SK-N-SH treated with all-trans-retinoic acid at 6 μM for 48 hours (cell line): ENCODE measurements around the gene NLRP1.

Source experiments
- ATAC-seq: fragments of 200-7000 bp; cut with Tn5 transposase; 3 replicates; pipeline ENCODE4 v1.9.1; 2020; ENCODE audit warnings: mild to moderate bottlenecking, moderate library complexity
- ARNTL ChIP-seq: fragments of 450-650 bp; formaldehyde crosslinking; IDR thresholded peaks from 2 replicates; pipeline ENCODE4 v1.5.0; 2020; ENCODE audit warnings: low read depth, mild to moderate bottlenecking, moderate library complexity, borderline replicate concordance
- BACH2 ChIP-seq: fragments of 250-450 bp; sonication (Bioruptor Pico); IDR thresholded peaks from 2 replicates; pipeline ENCODE4 v1.9.0; 2021; ENCODE audit warnings: mild to moderate bottlenecking, borderline replicate concordance
- CREB5 ChIP-seq: fragments of 250-450 bp; sonication (Bioruptor Pico); IDR thresholded peaks from 2 replicates; pipeline ENCODE4 v1.5.1; 2020; ENCODE audit warnings: low read depth, mild to moderate bottlenecking, moderate library complexity
- CSDC2 ChIP-seq: fragments of 250-450 bp; sonication (Bioruptor Pico); IDR thresholded peaks from 2 replicates; pipeline ENCODE4 v1.5.0; 2020; ENCODE audit warnings: mild to moderate bottlenecking, moderate library complexity
- CSRNP3 ChIP-seq: fragments of 250-450 bp; sonication (Bioruptor Pico); IDR thresholded peaks from 2 replicates; pipeline ENCODE4 v1.5.1; 2021; ENCODE audit warnings: mild to moderate bottlenecking, moderate library complexity
- GLIS3 ChIP-seq: fragments of 250-450 bp; sonication (Bioruptor Pico); IDR thresholded peaks from 2 replicates; pipeline ENCODE4 v1.5.0; 2020; ENCODE audit warnings: mild to moderate bottlenecking, moderate library complexity
- ISL1 ChIP-seq: fragments of 250-450 bp; sonication (Bioruptor Pico); IDR thresholded peaks from 2 replicates; pipeline ENCODE4 v2.1.2; 2022; ENCODE audit warnings: mild to moderate bottlenecking, moderate library complexity
- OSR1 ChIP-seq: fragments of 250-450 bp; sonication (Bioruptor Pico); IDR thresholded peaks from 2 replicates; pipeline ENCODE4 v1.8.0; 2022; ENCODE audit warnings: moderate library complexity, mild to moderate bottlenecking, inconsistent platforms
- PATZ1 ChIP-seq: fragments of 250-450 bp; sonication (Bioruptor Pico); IDR thresholded peaks from 2 replicates; pipeline ENCODE4 v1.8.0; 2020; ENCODE audit warnings: mild to moderate bottlenecking, moderate library complexity, borderline replicate concordance
- POU6F1 ChIP-seq: fragments of 250-450 bp; sonication (Bioruptor Pico); IDR thresholded peaks from 2 replicates; pipeline ENCODE4 v1.8.0; 2021; ENCODE audit warnings: low read depth, mild to moderate bottlenecking, moderate library complexity, borderline replicate concordance
- PPARA ChIP-seq: fragments of 250-450 bp; sonication (Bioruptor Pico); IDR thresholded peaks from 2 replicates; pipeline ENCODE4 v1.5.0; 2020; ENCODE audit warnings: mild to moderate bottlenecking, borderline replicate concordance
- RARB ChIP-seq: fragments of 250-450 bp; sonication (Bioruptor Pico); IDR thresholded peaks from 2 replicates; pipeline ENCODE4 v1.8.0; 2021; ENCODE audit warnings: mild to moderate bottlenecking, moderate library complexity
- SNAI2 ChIP-seq: fragments of 250-450 bp; sonication (Bioruptor Pico); IDR thresholded peaks from 2 replicates; pipeline ENCODE4 v1.5.0; 2020; ENCODE audit warnings: mild to moderate bottlenecking, moderate library complexity
- TCF4 ChIP-seq: fragments of 250-450 bp; sonication (Bioruptor Pico); IDR thresholded peaks from 2 replicates; pipeline ENCODE4 v1.8.0; 2021; ENCODE audit warnings: mild to moderate bottlenecking, moderate library complexity, borderline replicate concordance
- TOX ChIP-seq: fragments of 250-450 bp; sonication (Bioruptor Pico); IDR thresholded peaks from 2 replicates; pipeline ENCODE4 v1.8.0; 2021; ENCODE audit warnings: mild to moderate bottlenecking, moderate library complexity, borderline replicate concordance
- TSHZ2 ChIP-seq: fragments of 250-450 bp; sonication (Bioruptor Pico); IDR thresholded peaks from 2 replicates; pipeline ENCODE4 v1.5.0; 2020; ENCODE audit warnings: mild to moderate bottlenecking, moderate library complexity
- ZC3H10 ChIP-seq: fragments of 250-450 bp; sonication (Bioruptor Pico); IDR thresholded peaks from 2 replicates; pipeline ENCODE4 v1.5.1; 2021; ENCODE audit warnings: mild to moderate bottlenecking, moderate library complexity
- ZFP3 ChIP-seq: fragments of 250-450 bp; sonication (Bioruptor Pico); IDR thresholded peaks from 2 replicates; pipeline ENCODE4 v1.5.0; 2020; ENCODE audit warnings: mild to moderate bottlenecking, moderate library complexity
- ZNF565 ChIP-seq: fragments of 450-650 bp; formaldehyde crosslinking; conservative IDR thresholded peaks from 2 replicates; pipeline ENCODE4 v1.5.0; 2020; ENCODE audit warnings: low read depth, mild to moderate bottlenecking, moderate library complexity
- ZNF70 ChIP-seq: fragments of 450-650 bp; formaldehyde crosslinking; IDR thresholded peaks from 2 replicates; pipeline ENCODE4 v1.5.0; 2020; ENCODE audit warnings: mild to moderate bottlenecking, moderate library complexity
- ZNF8 ChIP-seq: fragments of 450-650 bp; formaldehyde crosslinking; IDR thresholded peaks from 2 replicates; pipeline ENCODE4 v1.5.0; 2020; ENCODE audit warnings: mild to moderate bottlenecking, moderate library complexity

The NLRP1 gene

GRCh38 chr17:5557485-5557884, 26.8 kb downstream of the NLRP1 start:
- TF ChIP-seq ZNF8 (CRISPR knock-in tag) (no peak), ZFP3 (CRISPR knock-in tag) (no peak)

GRCh38 chr17:5555254-5555653, 29.1 kb downstream of the NLRP1 start:
- TF ChIP-seq CREB5 (CRISPR knock-in tag) = no peak
- TF ChIP-seq PATZ1 (CRISPR knock-in tag) = no peak
- TF ChIP-seq ZNF70 (CRISPR knock-in tag) = no peak
- TF ChIP-seq TCF4 = no peak
- no peak for TF ChIP-seq ISL1 (CRISPR knock-in tag)
- TF ChIP-seq OSR1 = no peak
- no peak for TF ChIP-seq ZFP3 (CRISPR knock-in tag)
- TF ChIP-seq TOX = no peak
- TF ChIP-seq ZC3H10 (CRISPR knock-in tag) = no peak
- TF ChIP-seq ZNF565 = no peak
- ATAC-seq = no peak

More at GRCh38 chr17:5557485-5557884, 26.8 kb downstream of the NLRP1 start:
- peak; percentile 48 for ATAC-seq

GRCh38 chr17:5553479-5553878, 30.8 kb downstream of the NLRP1 start:
- no peak for ATAC-seq
- no peak for TF ChIP-seq ZNF70 (CRISPR knock-in tag)
- TF ChIP-seq ARNTL (CRISPR knock-in tag) = no peak
- no peak for TF ChIP-seq CSDC2 (CRISPR knock-in tag)
- no peak for TF ChIP-seq CREB5 (CRISPR knock-in tag)
- TF ChIP-seq TCF4 = no peak
- TF ChIP-seq, all 23 proteins: peak for 0

GRCh38 chr17:5552841-5553240, 31.5 kb downstream of the NLRP1 start:
- TF ChIP-seq ZNF8 (CRISPR knock-in tag) (no peak), SNAI2 (CRISPR knock-in tag) (no peak), POU6F1 (CRISPR knock-in tag) (no peak), GLIS3 (no peak), PPARA (CRISPR knock-in tag) (no peak), PATZ1 (CRISPR knock-in tag) (no peak), ZNF70 (CRISPR knock-in tag) (no peak), CSDC2 (CRISPR knock-in tag) (no peak), TSHZ2 (CRISPR knock-in tag) (no peak), RARB (CRISPR knock-in tag) (no peak), ZFP3 (CRISPR knock-in tag) (no peak), CREB5 (CRISPR knock-in tag) (no peak), ISL1 (CRISPR knock-in tag) (no peak), CSRNP3 (no peak), ZNF565 (no peak), BACH2 (CRISPR knock-in tag) (no peak), ARNTL (CRISPR knock-in tag) (no peak)
- no peak for ATAC-seq
